Suprapubic skin (tissue), 3 donors: Measurements from ENCODE around the gene MNAT1.

Experiments used
- CTCF ChIP-seq, 2 donors: fragments of 200-600 bp in 1 of 2; fragments of 450-650 bp in 1 of 2; sonication (generic) in 1 of 2; IDR thresholded peaks; one replicate each; pipeline ENCODE4 v1.5.1; 2016 to 2019; ENCODE audit warnings: antibody characterized with exemption in 2 of 2, mild to moderate bottlenecking in 1 of 2, moderate library complexity in 1 of 2
- EP300 ChIP-seq: sonication (generic); formaldehyde crosslinking; IDR thresholded peaks from one replicate; pipeline ENCODE4 v1.6.1; 2017; ENCODE audit warnings: antibody characterized with exemption

DNA sequence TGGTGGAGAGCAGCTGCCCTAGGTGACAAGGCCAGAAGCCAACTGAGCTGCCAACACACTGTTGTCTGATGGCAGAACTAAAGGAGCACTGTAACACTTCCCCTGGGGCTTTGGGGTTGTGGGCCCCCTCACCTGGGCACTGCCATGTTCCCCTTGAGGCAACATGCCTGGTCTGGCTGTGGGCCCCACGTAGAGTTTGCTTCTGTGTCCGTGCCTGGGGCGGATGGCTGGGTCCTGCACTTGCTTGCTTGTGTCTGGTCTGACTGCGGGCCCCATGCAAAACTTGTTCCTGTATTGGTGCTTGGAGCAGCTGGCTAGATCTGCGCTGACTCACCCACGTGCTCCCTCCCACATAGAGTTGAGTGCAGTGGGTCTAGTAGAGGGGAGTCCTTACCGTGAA is 78.4 kb downstream of the MNAT1 start:
- TF ChIP-seq CTCF (IDR thresholded peaks at IDR 0.05) (no peak), EP300 (no peak)
